GM12865 (cell line): ENCODE data around the gene SF3B4.
"Not testable (repeated sequence)": the region's sequence is repeated elsewhere in the genome, so short reads cannot be mapped to it uniquely, and the experiment has no call there.

ENCODE experiments used
- DNase-seq: peaks from one replicate; pipeline ENCODE4 v3.0.0; 2010; ENCODE audit warnings: low read depth
- H3K4me3 ChIP-seq: 2 replicates; pipeline ENCODE4 v1.5.1; 2011; ENCODE audit warnings: mild to moderate bottlenecking, low read depth, low read length, control low read depth
- TF ChIP-seq, protein P1 (sequence below): IDR thresholded peaks from 2 replicates; pipeline ENCODE4 v1.5.1; 2011; ENCODE audit warnings: low read length, control low read depth, low read depth, inconsistent platforms; ENCODE audit not compliant: insufficient read depth; ENCODE audit errors: missing control alignments

Gene SF3B4

DNA sequence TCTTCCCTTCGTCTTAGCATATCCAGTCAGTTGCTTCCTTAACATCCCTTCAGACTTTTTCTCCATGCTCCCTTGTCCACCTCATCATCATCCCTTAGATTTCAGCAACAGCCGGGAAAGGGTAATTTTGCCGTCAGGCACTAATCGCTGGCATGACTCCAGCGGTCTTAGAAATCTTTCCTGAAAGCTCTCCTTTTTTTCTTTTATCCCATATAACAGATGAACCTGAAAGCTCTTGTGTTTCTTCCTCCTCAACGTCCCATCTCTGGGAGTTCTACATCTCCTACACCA, 38.7 kb downstream of the SF3B4 start:
- no peak for DNase-seq
- peak overlapping the region; percentile 70 for H3K4me3 ChIP-seq
- TF ChIP-seq, protein P1, sequence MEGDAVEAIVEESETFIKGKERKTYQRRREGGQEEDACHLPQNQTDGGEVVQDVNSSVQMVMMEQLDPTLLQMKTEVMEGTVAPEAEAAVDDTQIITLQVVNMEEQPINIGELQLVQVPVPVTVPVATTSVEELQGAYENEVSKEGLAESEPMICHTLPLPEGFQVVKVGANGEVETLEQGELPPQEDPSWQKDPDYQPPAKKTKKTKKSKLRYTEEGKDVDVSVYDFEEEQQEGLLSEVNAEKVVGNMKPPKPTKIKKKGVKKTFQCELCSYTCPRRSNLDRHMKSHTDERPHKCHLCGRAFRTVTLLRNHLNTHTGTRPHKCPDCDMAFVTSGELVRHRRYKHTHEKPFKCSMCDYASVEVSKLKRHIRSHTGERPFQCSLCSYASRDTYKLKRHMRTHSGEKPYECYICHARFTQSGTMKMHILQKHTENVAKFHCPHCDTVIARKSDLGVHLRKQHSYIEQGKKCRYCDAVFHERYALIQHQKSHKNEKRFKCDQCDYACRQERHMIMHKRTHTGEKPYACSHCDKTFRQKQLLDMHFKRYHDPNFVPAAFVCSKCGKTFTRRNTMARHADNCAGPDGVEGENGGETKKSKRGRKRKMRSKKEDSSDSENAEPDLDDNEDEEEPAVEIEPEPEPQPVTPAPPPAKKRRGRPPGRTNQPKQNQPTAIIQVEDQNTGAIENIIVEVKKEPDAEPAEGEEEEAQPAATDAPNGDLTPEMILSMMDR = no peak

DNA sequence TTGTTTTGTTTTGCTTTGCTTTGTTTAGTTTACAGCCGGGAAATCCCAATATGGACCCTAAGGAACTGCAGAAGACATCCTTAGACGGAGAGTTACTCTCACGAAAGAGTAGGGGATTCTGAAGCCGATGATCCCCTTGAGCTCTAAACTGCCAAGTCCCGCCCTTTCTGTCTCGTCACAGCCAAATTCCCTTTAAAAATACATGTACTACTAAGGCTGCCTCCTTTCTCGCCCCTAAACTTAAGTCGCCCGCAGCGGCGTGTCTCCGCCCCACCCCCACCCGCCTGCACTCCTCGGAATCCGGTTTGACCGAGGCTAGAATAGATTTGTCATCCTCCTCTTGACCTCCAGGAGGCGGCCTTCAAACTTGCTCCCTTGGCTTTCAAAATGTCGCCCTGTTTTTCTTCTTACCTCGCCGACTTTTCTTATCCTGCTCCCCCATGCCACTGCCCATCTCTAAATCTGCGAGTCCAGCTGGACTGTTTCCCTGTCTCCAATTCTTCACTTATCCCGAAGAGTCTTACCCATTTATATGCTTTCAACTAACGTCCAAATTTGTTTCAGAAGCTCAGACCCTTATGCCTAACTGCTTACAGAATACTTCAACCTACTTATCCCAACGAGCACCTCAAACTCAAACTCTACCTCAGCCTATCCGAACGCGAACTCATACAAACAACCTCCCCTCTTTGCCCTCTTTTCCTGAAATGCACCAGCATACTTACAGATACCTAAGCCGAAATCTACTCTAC, 39.2 kb downstream of the SF3B4 start:
- peak; percentile 98 for DNase-seq
- TF ChIP-seq, protein P1 = peak; percentile 65

DNA sequence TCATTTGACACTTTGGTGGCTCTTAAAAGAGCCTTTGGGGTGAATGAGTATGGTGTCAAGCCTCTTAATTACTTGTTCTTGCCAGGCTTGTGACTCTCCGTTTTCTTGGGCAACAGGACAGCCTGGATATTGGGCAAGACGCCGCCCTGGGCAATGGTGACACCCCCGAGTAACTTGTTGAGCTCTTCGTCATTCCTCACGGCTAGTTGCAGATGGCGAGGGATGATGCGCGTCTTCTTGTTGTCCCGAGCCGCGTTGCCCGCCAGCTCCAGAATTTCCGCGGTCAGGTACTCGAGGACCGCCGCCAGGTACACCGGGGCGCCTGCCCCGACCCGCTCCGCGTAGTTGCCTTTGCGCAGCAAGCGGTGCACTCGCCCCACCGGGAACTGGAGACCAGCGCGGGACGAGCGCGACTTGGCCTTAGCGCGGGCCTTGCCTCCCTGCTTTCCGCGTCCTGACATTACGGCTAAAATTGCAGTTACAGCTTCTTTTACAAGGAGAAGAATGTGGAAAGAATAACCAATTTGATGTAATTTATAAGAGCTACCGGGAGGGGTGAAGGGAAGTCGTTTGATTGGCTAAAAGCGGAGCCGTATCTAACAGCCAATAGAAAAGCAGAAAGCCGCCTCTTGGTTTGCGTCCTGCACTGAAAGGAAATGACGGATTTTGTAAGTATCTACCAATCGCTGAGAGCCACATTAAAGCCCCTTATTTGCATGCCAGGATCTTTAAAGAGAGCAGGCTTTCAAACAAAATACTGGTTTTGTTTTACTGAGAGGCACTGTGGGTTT, 40.0 kb downstream of the SF3B4 start:
- DNase-seq = peak; percentile 98
- H3K4me3 ChIP-seq = peak overlapping the region; percentile 70
- TF ChIP-seq, protein P1 = no peak

More for the DNA sequence above, 39.2 kb downstream of the SF3B4 start:
- H3K4me3 ChIP-seq = peak overlapping the region; percentile 70

DNA sequence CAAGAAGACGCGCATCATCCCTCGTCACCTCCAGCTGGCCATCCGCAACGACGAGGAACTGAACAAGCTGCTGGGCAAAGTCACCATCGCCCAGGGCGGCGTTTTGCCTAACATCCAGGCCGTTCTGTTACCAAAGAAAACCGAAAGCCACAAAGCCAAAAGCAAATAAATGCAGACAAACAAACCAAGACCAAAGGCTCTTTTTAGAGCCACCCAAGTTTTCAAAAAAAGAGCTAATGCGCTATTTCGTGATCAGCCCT, 40.5 kb downstream of the SF3B4 start:
- DNase-seq = not testable (repeated sequence)
- H3K4me3 ChIP-seq = peak overlapping the region; percentile 68

DNA sequence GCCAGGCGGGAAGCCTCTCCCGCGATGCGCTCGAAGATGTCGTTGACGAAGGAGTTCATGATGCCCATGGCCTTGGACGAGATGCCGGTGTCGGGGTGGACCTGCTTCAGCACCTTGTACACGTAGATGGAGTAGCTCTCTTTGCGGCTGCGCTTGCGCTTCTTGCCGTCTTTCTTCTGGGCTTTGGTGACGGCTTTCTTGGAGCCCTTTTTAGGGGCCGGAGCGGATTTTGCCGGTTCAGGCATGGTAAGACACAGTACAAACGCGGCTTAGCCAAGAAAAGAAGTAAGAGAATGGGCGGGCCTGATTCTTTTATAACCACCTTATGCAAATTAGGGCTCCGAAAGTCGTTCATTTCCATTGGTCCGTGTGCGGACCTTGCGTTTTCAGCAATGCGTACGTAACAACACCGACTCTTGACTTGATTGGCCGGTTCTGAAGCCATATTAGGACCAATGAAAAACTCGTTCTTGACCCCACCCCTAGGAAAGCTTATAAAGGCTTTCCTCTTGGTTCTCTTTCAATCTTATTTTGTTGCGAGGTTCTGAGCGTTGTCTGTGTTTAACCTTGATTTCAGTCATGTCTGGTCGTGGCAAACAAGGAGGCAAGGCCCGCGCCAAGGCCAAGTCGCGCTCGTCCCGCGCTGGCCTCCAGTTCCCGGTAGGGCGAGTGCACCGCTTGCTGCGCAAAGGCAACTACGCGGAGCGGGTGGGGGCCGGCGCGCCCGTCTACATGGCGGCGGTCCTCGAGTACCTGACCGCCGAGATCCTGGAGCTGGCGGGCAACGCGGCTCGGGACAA, 41.0 kb downstream of the SF3B4 start:
- DNase-seq = peak; percentile 99
- peak overlapping the region; percentile 68 for H3K4me3 ChIP-seq
- TF ChIP-seq, protein P1 = no peak

DNA sequence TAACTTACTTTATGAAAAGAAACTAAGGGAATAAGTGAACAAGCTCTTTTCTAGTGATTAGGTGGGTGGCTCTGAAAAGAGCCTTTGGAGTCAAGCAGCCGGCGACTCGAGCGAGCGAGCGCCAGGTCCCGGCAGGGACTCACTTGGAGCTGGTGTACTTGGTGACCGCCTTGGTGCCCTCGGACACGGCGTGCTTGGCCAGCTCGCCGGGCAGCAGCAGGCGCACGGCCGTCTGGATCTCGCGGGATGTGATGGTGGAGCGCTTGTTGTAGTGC, 41.5 kb downstream of the SF3B4 start:
- not testable (repeated sequence) for DNase-seq
- H3K4me3 ChIP-seq = peak overlapping the region; percentile 65

DNA sequence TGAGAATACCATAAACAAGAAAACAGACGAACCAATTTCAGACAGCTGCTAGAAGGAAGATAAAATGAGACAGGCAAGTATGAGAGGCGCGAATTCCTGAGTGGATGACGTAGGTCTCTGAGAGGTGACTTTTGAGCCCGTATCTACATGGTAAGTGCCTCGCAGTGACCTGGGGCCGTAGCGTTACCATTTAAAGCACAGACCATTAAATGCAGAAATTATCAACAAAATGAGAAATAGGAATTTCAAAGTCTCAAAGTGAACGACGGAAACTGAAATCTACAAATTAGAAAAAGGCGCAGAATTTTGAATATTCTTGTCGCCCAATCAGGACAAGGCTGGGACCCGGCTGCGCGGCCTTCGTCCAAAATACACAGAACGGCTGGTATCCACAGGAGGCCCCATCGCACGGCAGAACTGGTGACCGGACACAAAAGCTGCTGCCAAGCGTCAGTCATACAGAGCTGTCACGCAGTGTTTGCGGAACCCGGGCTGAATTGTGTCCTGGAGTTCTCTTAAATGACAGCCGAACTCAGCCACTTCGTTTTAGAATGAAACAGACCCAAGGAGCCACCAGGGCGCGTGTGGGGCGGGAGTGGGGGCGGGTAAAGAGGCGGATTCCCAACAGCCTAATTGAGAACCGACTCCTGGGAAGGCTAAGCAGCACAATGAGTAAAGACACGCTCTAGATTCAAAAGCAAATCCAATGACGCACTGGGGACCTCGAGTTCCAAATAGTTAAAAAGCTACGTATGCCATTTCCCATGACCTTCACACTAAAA, 42.1 kb downstream of the SF3B4 start:
- DNase-seq = peak; percentile 93
- H3K4me3 ChIP-seq = peak overlapping the region; percentile 65
- TF ChIP-seq, protein P1 = peak; percentile 1
